ENCODE measurements around the gene TENM3.

TENM3 gene

DNA sequence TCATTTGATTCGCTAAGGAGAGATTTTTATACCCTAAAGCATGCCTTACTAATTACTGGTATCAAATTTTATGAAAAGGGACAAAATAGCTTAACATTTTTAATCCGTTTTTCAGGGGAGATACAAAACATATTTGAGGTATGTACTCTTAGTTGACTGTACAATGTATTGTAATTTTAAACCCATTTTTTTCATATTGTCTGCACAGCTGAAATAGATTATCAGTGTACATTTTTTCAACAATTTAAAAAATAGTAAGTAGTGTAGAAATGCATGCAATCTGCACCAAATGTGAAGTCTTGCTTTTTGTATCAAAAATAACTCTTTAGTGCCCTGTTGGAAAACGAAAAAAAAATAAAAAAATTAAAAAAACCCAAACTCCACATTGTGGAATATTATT, 82.2 kb downstream of the TENM3 start:
- DNase-seq (ENCODE audit: insufficient read length, low spot score) = no peak
- TF ChIP-seq, protein P1, sequence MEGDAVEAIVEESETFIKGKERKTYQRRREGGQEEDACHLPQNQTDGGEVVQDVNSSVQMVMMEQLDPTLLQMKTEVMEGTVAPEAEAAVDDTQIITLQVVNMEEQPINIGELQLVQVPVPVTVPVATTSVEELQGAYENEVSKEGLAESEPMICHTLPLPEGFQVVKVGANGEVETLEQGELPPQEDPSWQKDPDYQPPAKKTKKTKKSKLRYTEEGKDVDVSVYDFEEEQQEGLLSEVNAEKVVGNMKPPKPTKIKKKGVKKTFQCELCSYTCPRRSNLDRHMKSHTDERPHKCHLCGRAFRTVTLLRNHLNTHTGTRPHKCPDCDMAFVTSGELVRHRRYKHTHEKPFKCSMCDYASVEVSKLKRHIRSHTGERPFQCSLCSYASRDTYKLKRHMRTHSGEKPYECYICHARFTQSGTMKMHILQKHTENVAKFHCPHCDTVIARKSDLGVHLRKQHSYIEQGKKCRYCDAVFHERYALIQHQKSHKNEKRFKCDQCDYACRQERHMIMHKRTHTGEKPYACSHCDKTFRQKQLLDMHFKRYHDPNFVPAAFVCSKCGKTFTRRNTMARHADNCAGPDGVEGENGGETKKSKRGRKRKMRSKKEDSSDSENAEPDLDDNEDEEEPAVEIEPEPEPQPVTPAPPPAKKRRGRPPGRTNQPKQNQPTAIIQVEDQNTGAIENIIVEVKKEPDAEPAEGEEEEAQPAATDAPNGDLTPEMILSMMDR (IDR thresholded peaks at IDR 0.05; ENCODE audit: insufficient read depth, missing control alignments) = no peak
- no peak for FAIRE-seq

GRCh38 chr4:182325848-182326255, 82.7 kb downstream of the TENM3 start:
- no peak for FAIRE-seq
- DNase-seq (ENCODE audit: insufficient read length, low spot score) = no peak
- TF ChIP-seq, protein P1 (IDR thresholded peaks at IDR 0.05; ENCODE audit: insufficient read depth, missing control alignments) = no peak

- TF ChIP-seq, protein P1 (IDR thresholded peaks at IDR 0.05; ENCODE audit: insufficient read depth, missing control alignments) = no peak
- FAIRE-seq (no peak), DNase-seq (ENCODE audit: insufficient read length, low spot score) (no peak)
These were observed 85.3 kb downstream of the TENM3 start for GRCh38 chr4:182328505-182328904.

DNA sequence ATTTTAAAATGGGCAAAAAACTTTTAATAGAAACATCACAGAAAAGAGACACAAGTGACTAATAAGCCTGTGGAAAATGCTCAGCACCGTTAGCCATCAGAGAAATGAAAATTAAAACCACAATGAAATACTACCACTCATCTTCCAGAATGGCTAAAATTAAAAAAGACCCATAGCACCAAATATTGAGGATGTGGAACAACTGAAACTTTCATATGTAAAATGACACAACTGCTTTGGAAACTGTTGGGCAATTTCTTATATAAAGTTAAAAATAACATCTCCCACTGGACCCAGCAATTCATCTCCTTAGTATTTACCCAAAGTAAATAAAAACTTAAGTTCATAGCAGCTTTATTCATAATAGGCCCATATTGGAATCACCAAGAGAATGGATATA, 94.2 kb downstream of the TENM3 start:
- TF ChIP-seq, protein P1 (IDR thresholded peaks at IDR 0.05; ENCODE audit: insufficient read depth, missing control alignments) = no peak
- FAIRE-seq (no peak), DNase-seq (ENCODE audit: insufficient read length, low spot score) (no peak)

GRCh38 chr4:182338063-182338462, 94.9 kb downstream of the TENM3 start:
- FAIRE-seq (no peak), DNase-seq (ENCODE audit: insufficient read length, low spot score) (no peak)
- TF ChIP-seq, protein P1 (IDR thresholded peaks at IDR 0.05; ENCODE audit: insufficient read depth, missing control alignments) = no peak

DNA sequence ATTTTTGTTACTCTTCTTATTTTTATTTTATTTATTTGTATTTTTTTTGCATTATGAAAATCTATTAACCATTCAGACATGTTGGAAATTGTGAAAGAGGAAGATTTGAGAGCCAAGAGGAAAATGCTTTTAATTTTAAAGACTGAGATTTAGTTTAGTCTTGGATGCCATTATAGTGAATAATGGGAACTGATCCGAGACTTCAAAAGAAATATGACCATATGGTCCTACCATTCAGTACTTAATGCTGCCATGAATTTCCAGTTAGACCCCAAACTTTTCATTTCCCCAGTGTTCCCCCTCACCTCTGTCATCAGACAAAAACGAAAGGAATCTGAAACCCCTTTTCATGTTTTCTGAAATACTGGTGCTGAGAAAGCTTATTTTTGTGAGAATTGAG, 95.5 kb downstream of the TENM3 start:
- FAIRE-seq = no peak
- DNase-seq (ENCODE audit: insufficient read length, low spot score) = no peak
- TF ChIP-seq, protein P1 (IDR thresholded peaks at IDR 0.05; ENCODE audit: insufficient read depth, missing control alignments) = no peak

DNA sequence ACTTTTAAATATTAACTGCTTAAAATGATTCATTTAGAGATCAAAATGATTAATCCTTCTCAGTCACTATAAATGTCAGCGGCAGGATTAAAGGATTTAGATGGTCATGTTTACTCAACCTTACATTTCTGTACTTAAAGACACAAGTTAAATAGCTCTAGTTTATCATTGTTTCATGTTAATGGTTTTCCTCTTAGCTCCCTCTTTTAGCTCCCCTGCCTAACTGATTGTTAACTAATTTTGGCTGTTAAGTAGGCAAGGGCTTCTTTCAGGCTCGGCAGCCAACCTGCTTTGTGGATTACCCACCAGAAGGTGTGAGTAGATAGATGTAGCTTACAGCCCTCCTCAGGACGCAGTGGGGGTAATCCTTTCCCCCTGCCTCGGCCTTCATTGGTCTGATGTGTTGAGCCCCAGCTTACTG, 96.0 kb downstream of the TENM3 start:
- FAIRE-seq = peak; percentile 74
- peak; percentile 25 for DNase-seq (ENCODE audit: insufficient read length, low spot score)
- TF ChIP-seq, protein P1 (IDR thresholded peaks at IDR 0.05; ENCODE audit: insufficient read depth, missing control alignments) = no peak

Measured in D721Med (cell line).